Calu3 (cell line): ENCODE data around the gene CPPED1. TPM values are rescaled to one million over a fixed set of nuclear protein-coding genes. Genes with fewer than 3 reads are reported as not detected.

Experiments used
- BruUV-seq: library from RNA; stranded (reverse); fragments of 400-500 nt; replicated peaks from 2 replicates; lab custom pipeline; 2021; lab: Mats Ljungman, UMichigan
- CTCF ChIA-PET: fragments of 300-600 bp; sonication (Branson Sonifier 250); formaldehyde crosslinking; loops from one replicate; lab custom pipeline; 2022; ENCODE audit warnings: antibody characterized with exemption; lab: Charles Lee
- DNase-seq: peaks from one replicate; pipeline ENCODE4 v3.0.0; 2022
- H3K27ac Mint-ChIP-seq: one replicate; pipeline ENCODE4 v1.8.0; 2022; ENCODE audit warnings: mixed read lengths; ENCODE audit not compliant: unreplicated experiment
- H3K27me3 Mint-ChIP-seq: one replicate; pipeline ENCODE4 v1.8.0; 2022; ENCODE audit warnings: mixed read lengths; ENCODE audit not compliant: unreplicated experiment
- H3K36me3 Mint-ChIP-seq: one replicate; pipeline ENCODE4 v1.8.0; 2022; ENCODE audit warnings: mild to moderate bottlenecking, moderate library complexity, mixed read lengths; ENCODE audit not compliant: insufficient read depth, unreplicated experiment
- H3K4me1 Mint-ChIP-seq: one replicate; pipeline ENCODE4 v1.8.0; 2022; ENCODE audit warnings: mild to moderate bottlenecking, low read depth, mixed read lengths; ENCODE audit not compliant: unreplicated experiment
- H3K4me3 Mint-ChIP-seq: one replicate; pipeline ENCODE4 v1.8.0; 2022; ENCODE audit warnings: mild to moderate bottlenecking, low read depth, moderate library complexity, mixed read lengths; ENCODE audit not compliant: unreplicated experiment
- H3K9me3 Mint-ChIP-seq: one replicate; pipeline ENCODE4 v1.8.0; 2022; ENCODE audit warnings: low read depth, mixed read lengths; ENCODE audit not compliant: unreplicated experiment
- intact Hi-C: fragments of 100-400 bp; cut with micrococcal nuclease; formaldehyde crosslinking; loops from one replicate; pipeline ENCODE4 v1.10.0; 2022; ENCODE audit not compliant: unreplicated experiment
- total RNA-seq: library from RNA; stranded (reverse); gene quantifications from 2 replicates; pipeline ENCODE4 v1.2.3, GENCODE V29; 2022
- TF ChIP-seq, protein P1 (sequence below): fragments of 200-600 bp; IDR thresholded peaks from one replicate; pipeline ENCODE4 v1.8.0; 2022; ENCODE audit warnings: antibody characterized with exemption; ENCODE audit not compliant: unreplicated experiment

CPPED1 gene
- total RNA-seq, 1 experiment from 2014 or later = not detected

DNA sequence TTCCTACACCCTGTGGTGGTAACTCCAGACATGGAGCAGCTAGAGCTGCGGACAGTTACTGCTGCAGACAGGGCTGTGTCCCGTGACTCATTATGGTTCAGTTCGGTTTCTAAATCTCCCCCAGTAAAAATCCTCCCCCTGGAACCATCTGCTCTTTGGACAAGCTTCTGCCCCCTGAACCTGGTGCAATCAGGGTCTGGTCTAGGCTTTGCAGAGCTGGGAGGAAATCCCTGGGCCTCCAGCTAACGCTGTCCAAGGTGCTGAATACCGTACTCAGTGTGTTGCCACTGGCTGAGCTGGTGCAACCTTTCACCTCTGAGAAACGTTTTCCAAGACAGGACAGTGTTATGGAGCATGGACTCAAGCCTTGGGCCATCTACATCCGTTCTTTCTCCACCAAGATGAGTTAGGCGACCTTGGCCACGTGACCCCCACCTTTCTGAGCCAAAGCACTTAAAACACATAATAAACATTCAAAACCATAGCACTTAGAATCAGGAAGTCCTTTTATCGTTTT is 142.0 kb downstream of the CPPED1 start:
- Mint-ChIP-seq H3K4me3 (no peak overlapping the region), H3K36me3 (no peaks in the 10 kb centered on the region), H3K27me3 (no peaks in the 10 kb centered on the region), H3K27ac (no peak overlapping the region), H3K9me3 (peaks cover 3% of the 10 kb centered on the region), H3K4me1 (no peaks in the 10 kb centered on the region)
- CTCF ChIA-PET = no interaction called here
- DNase-seq = peak; percentile 49
- intact Hi-C loops = no loop called here
- BruUV-seq = no TSS peak
- TF ChIP-seq, protein P1, sequence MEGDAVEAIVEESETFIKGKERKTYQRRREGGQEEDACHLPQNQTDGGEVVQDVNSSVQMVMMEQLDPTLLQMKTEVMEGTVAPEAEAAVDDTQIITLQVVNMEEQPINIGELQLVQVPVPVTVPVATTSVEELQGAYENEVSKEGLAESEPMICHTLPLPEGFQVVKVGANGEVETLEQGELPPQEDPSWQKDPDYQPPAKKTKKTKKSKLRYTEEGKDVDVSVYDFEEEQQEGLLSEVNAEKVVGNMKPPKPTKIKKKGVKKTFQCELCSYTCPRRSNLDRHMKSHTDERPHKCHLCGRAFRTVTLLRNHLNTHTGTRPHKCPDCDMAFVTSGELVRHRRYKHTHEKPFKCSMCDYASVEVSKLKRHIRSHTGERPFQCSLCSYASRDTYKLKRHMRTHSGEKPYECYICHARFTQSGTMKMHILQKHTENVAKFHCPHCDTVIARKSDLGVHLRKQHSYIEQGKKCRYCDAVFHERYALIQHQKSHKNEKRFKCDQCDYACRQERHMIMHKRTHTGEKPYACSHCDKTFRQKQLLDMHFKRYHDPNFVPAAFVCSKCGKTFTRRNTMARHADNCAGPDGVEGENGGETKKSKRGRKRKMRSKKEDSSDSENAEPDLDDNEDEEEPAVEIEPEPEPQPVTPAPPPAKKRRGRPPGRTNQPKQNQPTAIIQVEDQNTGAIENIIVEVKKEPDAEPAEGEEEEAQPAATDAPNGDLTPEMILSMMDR = no peak

DNA sequence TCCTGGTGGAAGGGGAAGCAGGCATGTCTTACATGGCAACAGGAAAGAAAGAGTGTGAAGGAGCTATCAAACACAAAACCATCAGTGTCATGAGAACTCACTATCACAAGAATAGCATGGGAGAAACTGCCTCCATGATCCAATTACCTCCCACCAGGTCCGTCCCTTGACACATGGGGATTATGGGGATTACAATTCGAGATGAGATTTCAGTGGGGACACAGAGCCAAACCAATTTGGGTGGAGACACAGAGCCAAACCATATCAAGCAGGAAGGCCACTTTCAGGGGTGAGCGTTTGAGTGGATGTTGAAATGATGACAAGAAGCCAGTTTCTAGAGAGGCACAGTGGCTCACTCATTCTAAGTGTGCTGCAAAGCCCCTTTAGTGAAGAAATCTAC is 143.8 kb downstream of the CPPED1 start:
- H3K27ac Mint-ChIP-seq = no peak overlapping the region
- DNase-seq = no peak
- no peaks in the 10 kb centered on the region for H3K4me1 Mint-ChIP-seq
- CTCF ChIA-PET = no interaction called here
- no TSS peak for BruUV-seq
- TF ChIP-seq, protein P1 = no peak
- H3K4me3 Mint-ChIP-seq = no peak overlapping the region
- intact Hi-C loops = no loop called here
- H3K27me3 Mint-ChIP-seq = no peaks in the 10 kb centered on the region
- peaks cover 3% of the 10 kb centered on the region for H3K9me3 Mint-ChIP-seq
- no peaks in the 10 kb centered on the region for H3K36me3 Mint-ChIP-seq

DNA sequence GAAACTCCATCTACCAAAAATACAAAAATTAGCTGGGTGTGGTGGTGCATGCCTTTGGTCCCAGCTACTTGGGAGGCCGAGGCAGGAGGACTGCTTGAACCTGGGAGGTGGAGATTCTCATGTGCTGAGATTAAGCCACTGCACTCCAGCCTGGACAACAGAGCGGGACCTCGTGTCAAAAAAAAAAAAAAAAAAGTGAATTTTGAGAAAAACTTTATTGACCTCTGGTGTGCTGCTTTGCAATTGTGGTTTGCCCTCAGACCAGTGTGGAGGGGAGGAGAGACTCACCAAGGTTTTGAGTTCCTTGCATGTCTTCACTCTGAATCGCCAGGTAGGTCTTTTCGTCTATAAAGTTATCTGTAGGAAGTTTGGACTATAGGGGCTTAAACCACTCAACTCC is 145.2 kb downstream of the CPPED1 start:
- intact Hi-C loops = no loop called here
- Mint-ChIP-seq H3K27me3 (no peaks in the 10 kb centered on the region), H3K36me3 (no peaks in the 10 kb centered on the region), H3K27ac (no peak overlapping the region), H3K4me3 (no peak overlapping the region), H3K9me3 (peaks cover 3% of the 10 kb centered on the region), H3K4me1 (no peaks in the 10 kb centered on the region)
- CTCF ChIA-PET = no interaction called here
- no TSS peak for BruUV-seq
- DNase-seq = no peak
- TF ChIP-seq, protein P1 = no peak

DNA sequence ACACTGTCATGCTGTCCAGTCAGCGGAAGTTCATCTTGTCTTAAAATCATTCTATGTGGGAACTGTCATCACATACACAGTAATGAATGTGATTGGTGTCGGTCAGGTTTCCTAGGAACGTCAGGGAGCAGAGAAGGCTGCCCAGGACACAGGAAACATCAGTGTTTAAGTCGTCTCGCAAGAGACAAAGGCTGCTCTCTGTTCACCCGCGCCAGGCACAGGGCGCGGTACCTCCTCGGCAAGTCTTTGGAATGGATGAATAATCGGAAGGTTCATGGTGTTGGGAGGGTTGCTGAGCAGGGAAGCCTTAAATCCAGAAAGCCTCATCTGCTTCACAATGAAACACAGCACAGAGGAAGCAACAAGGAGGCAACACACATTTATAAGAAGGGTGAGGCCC is 148.2 kb downstream of the CPPED1 start:
- BruUV-seq = no TSS peak
- Mint-ChIP-seq H3K4me3 (no peak overlapping the region), H3K27ac (no peak overlapping the region), H3K36me3 (peaks cover 4% of the 10 kb centered on the region), H3K4me1 (peaks cover 1% of the 10 kb centered on the region), H3K27me3 (peaks cover 14% of the 10 kb centered on the region), H3K9me3 (peaks cover 5% of the 10 kb centered on the region)
- TF ChIP-seq, protein P1 = no peak
- DNase-seq = no peak
- CTCF ChIA-PET = no interaction called here
- intact Hi-C loops = no loop called here
